Retinal pigment epithelial cell (primary cell): Measurements from ENCODE around the gene TSPAN14.

Source experiments
- DNase-seq: peaks from one replicate; pipeline ENCODE4 v3.0.0-alpha.2; 2010; ENCODE audit warnings: low read depth
- H3K4me3 ChIP-seq: 2 replicates; pipeline ENCODE4 v1.5.1; 2011; ENCODE audit warnings: mild to moderate bottlenecking, low read length, control low read depth, moderate library complexity
- TF ChIP-seq, protein P1 (sequence below): conservative IDR thresholded peaks from 2 replicates; pipeline ENCODE4 v1.5.1; 2011; ENCODE audit warnings: low read depth, low read length, control low read depth, inconsistent platforms

The TSPAN14 gene

DNA sequence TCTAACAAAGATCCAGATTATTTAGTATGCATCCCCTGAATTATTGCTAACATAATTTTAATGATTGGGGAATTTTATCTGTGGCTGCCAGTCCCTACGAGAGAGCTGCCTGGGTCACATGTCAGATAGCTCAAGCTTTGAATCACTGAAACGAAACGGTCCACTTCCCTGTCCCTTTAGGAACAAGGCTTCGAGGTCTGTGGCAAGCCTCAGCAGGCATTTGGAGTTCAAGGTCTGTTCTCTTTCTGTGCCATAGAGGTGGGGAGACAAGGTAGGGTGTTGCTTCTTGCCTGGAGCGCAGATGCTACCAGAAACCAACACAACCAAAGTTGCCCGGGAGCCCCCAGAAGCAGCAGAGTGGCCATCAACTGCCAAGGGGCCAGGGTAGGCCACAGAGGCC is 69.7 kb downstream of the TSPAN14 start:
- TF ChIP-seq, protein P1, sequence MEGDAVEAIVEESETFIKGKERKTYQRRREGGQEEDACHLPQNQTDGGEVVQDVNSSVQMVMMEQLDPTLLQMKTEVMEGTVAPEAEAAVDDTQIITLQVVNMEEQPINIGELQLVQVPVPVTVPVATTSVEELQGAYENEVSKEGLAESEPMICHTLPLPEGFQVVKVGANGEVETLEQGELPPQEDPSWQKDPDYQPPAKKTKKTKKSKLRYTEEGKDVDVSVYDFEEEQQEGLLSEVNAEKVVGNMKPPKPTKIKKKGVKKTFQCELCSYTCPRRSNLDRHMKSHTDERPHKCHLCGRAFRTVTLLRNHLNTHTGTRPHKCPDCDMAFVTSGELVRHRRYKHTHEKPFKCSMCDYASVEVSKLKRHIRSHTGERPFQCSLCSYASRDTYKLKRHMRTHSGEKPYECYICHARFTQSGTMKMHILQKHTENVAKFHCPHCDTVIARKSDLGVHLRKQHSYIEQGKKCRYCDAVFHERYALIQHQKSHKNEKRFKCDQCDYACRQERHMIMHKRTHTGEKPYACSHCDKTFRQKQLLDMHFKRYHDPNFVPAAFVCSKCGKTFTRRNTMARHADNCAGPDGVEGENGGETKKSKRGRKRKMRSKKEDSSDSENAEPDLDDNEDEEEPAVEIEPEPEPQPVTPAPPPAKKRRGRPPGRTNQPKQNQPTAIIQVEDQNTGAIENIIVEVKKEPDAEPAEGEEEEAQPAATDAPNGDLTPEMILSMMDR, result no peak
- DNase-seq, result no peak

DNA sequence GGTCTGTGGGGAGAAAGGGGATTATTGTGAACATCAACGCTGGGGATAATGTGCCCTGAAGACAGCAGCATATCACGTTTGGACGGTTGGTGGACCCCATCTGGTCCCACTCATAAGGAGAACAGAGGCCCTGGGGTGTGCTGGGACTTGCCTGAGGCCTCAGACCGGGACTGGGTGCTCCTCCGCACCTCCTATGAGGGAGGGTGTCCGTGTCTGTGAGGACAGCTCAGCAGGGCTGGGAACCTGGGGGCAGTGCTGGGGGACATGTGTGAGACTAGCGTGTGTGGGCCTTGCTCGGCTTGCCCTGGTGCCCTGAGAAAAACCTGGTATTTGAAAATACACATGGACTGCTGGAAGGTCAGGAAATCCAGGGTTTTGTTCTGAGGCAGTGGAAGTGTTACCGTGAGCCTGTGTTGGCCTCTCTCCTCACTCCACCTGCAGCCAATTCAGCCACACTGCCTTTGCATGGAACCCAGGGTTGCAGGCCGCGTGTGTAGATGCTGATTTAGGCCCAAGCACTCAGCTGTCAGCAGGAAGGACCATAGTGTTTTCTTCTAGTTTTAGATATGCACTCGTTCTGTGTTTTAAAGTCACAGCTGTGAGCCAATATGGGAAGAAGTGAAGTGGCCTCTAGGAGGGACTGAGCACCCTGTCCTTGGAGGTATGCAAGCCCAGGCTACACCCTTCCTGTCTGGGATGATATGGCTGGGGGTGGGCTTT is 70.2 kb downstream of the TSPAN14 start:
- DNase-seq, result no peak

More for the DNA sequence above, 69.7 kb downstream of the TSPAN14 start:
- H3K4me3 ChIP-seq, result no peak overlapping the region

DNA sequence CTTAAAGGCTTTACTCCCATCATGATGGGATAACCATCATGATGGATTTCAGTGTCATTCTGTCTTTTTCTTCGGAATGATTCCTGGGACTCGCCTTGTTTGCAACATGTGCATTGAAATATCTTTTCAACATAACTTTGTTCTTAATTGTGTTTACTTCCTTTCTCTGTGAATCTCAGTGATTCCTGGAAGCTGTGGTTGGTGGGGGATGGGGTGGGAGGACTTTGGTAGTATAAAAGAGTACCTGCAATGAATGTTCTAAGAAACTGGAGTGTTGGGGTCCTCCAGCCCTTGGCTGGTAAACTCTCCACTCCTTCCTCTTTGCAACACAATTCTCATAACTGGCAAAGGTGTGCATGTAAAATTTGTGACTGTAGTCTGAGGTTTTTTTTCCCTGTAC is 72.1 kb downstream of the TSPAN14 start:
- TF ChIP-seq, protein P1, result no peak

More for the DNA sequence above, 70.2 kb downstream of the TSPAN14 start:
- H3K4me3 ChIP-seq, result no peak overlapping the region
- TF ChIP-seq, protein P1, result no peak

DNA sequence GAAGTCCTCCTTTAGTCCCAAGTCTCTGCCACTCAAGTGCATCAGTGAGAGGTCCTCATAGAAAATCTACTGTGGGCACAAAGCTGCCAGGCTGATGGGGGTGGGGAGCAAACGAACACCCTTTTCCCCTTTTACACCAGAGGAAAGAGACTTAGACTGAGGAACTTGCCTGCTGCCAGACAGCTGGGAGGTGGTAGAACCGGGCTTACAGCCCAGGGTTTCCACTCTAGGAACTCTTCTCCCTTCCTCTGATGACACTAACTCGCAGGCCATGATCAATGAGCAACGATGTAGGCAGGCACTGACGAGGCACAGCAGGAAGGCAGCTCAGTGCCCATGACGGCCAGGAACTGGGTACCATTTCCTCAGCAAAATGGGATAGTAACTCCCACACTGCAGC is 72.6 kb downstream of the TSPAN14 start:
- no peak for DNase-seq
- no peak overlapping the region for H3K4me3 ChIP-seq

More for the DNA sequence above, 72.1 kb downstream of the TSPAN14 start:
- H3K4me3 ChIP-seq, result no peak overlapping the region
- no peak for DNase-seq

DNA sequence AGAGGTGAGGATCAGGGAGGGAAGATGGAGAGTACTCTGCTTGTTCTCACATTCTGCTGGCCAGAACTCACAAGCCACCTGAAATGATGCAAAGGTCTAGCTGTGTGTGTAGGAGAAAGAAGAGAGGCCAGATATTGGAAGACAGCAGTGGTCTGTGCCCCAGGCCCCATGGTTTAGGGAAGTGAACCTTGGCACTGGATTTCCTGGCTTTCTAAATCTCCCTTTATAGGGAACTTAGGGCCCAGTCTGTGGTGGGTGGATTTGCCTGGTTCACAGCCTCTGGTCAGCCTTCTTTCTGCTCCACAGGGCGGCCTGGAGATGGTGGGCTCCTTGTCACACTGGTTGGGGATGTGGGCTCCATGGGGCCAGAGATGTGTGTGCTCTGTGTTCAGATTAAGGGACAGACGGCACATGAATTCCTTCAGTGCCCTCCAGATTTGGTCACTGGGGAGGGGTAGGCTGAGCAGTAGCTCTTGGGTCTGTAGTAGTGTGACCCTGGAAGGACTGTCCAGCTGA is 74.1 kb downstream of the TSPAN14 start:
- TF ChIP-seq, protein P1, result no peak
- no peak for DNase-seq
- H3K4me3 ChIP-seq, result no peak overlapping the region

More for the DNA sequence above, 72.6 kb downstream of the TSPAN14 start:
- TF ChIP-seq, protein P1, result no peak

DNA sequence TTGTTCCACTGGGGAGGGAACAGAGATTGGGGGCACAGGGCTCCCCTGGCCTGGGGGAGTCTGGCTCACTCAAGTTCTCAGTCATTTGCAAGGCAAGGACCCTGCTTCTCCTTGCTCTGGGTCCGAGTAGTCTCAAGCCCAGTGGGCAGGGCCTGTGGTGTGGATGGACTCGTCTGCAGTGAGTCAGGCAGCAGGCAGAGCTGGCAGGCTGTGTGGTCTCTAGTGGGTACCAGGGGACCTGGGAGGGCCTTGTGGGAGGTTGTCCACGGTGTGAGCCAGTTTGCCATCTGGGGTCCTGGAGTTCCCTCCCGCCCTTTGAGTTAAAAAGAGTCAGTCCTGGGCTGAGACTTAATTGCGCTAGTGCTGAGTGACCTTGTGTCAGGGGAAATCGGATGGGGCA is 74.8 kb downstream of the TSPAN14 start:
- TF ChIP-seq, protein P1, result no peak
- no peak for DNase-seq
- H3K4me3 ChIP-seq, result no peak overlapping the region

DNA sequence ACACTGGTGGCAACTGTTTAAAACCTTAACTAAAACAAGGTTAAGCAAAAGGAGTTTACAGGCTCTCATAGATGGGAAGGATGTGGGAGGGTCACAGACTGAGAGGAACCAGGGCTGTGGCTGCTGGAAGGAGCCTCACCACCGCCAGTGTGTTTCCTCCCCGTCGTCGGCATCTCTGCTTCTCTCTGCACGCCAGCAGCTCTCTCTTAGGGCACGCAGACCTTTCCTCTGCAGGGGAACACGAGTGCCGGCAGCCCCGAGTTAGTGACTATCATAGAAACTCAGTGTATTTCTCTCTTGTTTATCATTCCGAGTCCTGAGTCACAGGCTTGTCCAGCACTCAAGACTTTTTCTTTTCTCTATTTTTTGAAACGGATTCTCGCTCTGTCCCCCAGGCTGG is 75.5 kb downstream of the TSPAN14 start:
- DNase-seq, result no peak
- no peak overlapping the region for H3K4me3 ChIP-seq
- TF ChIP-seq, protein P1, result no peak
